DND-41 (cell line): ENCODE data around the gene ANXA9.

ENCODE experiments used
- EZH2 ChIP-seq: IDR thresholded peaks from 3 replicates; pipeline ENCODE4 v1.6.1; 2012; ENCODE audit warnings: borderline replicate concordance, low read depth, mild to moderate bottlenecking, moderate library complexity, low read length, inconsistent platforms; ENCODE audit not compliant: severe bottlenecking
- TF ChIP-seq, protein P1 (sequence below): IDR thresholded peaks from 2 replicates; pipeline ENCODE4 v1.5.1; 2012; ENCODE audit warnings: borderline replicate concordance, low read length, moderate library complexity, mild to moderate bottlenecking; ENCODE audit not compliant: poor library complexity, severe bottlenecking; ENCODE audit errors: extremely low read depth

DNA sequence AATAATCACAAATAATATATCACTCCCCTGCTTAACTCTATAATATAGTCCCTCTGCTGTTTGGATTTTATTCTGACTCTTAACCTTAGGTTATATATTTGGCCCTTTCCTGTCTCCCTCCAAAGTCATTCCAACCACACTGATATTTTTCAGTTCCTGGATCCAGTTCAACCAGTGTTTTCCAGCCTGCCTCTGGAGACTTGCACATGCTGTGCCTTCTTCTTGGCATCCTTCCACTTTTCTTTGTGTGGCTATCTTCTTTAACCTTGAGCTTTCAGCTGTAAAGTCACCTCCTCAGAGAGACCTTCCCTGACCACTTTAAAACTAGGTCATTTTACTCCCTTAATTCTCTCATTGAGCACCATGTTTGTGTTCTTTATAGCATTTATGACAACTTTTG is 26.8 kb upstream of the ANXA9 start:
- TF ChIP-seq EZH2: no peak
- TF ChIP-seq, protein P1, sequence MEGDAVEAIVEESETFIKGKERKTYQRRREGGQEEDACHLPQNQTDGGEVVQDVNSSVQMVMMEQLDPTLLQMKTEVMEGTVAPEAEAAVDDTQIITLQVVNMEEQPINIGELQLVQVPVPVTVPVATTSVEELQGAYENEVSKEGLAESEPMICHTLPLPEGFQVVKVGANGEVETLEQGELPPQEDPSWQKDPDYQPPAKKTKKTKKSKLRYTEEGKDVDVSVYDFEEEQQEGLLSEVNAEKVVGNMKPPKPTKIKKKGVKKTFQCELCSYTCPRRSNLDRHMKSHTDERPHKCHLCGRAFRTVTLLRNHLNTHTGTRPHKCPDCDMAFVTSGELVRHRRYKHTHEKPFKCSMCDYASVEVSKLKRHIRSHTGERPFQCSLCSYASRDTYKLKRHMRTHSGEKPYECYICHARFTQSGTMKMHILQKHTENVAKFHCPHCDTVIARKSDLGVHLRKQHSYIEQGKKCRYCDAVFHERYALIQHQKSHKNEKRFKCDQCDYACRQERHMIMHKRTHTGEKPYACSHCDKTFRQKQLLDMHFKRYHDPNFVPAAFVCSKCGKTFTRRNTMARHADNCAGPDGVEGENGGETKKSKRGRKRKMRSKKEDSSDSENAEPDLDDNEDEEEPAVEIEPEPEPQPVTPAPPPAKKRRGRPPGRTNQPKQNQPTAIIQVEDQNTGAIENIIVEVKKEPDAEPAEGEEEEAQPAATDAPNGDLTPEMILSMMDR: no peak
